ENCODE data around the gene LMCD1.

LMCD1 gene, protein sequence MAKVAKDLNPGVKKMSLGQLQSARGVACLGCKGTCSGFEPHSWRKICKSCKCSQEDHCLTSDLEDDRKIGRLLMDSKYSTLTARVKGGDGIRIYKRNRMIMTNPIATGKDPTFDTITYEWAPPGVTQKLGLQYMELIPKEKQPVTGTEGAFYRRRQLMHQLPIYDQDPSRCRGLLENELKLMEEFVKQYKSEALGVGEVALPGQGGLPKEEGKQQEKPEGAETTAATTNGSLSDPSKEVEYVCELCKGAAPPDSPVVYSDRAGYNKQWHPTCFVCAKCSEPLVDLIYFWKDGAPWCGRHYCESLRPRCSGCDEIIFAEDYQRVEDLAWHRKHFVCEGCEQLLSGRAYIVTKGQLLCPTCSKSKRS

GRCh38 chr3:8501371-8502131, at the start of gene LMCD1:
LMCD1 (plus strand) TSS chr3:8501823; CDS start chr3:8501939, 116 bp downstream.
- peak; percentile 39 for DNase-seq

DNA sequence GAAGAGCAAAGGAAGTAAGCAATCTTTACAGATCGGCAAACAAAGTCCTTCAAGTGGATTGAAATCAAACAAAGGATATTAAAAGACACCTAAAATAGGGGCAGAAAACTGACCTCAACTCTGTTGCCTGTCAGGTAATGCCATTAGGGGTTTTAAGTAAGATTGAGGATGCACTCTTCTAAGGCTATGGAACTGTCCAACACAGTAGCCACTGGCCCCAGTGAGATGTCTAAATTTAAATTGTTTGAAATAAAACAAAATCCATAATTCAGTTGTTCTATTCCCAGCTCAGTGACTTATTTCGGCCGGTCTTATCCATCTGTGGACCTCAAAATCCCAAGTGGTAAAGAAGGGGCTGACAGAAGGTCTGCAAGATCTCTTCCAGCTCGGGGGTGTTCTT, 49.5 kb upstream of the LMCD1 start:
- no peak for DNase-seq

DNA sequence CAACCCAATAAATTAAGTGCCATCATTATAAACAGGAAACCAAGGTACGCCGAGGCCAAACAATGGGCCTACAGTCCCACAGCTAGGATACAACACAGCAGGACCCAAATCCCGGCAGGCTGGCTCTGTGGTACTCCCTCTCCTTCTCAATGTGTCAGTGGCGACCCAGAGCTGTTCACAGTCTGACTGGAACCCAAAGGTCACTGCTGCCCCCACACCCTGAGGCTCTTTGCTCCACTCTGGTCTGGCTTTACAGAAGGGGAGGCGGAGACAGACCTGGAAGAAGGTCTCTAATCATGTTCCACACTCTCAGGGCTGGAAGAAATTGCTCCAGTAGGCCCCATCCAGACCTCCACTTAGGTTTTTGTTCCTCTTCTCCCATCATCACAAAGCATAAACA, 48.5 kb upstream of the LMCD1 start:
- no peak for DNase-seq

DNA sequence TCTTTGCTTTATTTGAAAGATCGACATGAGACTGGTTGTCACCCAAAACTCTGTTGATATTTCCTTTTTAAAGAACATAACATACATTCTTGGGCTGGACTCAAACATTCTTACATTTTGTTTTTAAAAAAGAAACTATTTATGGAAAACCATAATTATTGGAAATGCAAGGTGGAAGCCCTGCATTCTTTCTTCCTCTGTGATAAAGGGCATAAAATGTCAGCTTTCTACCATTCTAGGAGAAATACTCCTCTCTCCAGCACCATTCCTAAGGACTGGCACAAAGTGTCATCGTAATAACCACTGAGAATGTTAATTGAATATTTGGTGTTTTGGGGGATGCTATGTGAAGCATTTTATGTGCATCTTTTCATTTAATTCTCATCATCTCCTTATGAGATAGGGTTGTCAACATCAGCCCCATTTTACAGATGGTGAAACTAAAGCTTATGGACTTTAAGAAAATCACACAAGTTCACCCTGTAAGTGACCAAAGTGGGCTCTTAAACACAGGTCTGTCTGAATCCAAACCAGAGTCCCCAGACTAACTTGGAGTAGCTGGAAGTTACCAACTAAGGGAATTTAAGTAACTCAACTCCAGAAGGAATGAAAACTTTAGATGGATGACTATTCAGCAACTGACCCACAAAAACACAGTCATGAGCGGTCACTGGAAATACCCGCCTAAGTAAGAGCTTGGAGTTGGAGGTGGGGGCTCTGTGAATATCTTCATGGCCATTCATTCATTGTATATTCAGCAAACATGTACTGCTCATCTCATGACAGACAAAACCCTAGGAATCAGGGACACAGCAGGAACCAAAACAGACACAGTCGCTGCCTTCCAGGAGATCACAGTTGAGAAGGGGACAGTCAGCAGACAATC, 45.9 kb upstream of the LMCD1 start:
- DNase-seq = no peak

DNA sequence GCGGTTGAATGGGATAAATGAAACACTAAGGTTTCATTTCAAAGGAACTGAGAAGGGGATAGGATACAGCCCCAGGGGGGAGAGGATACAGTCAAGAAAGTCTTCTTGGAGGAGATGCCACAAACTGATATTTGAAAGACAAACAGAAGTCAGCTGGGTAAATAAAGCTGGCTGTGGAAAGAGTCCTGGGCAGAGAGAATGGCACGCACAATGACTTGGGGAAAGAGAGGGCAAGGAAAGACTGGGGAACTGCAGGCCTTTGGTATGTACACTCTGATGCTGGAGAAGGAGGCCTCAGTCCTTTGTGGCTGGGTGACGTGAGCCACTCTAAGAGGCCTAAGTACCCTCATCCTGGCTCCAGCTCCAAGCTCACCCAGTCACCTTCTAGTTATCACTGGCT, 45.2 kb upstream of the LMCD1 start:
- DNase-seq = no peak

GRCh38 chr3:8457039-8457438, 44.6 kb upstream of the LMCD1 start:
- DNase-seq = no peak

- DNase-seq = no peak
Observed at GRCh38 chr3:8458238-8458661, 43.4 kb upstream of the LMCD1 start.

DNA sequence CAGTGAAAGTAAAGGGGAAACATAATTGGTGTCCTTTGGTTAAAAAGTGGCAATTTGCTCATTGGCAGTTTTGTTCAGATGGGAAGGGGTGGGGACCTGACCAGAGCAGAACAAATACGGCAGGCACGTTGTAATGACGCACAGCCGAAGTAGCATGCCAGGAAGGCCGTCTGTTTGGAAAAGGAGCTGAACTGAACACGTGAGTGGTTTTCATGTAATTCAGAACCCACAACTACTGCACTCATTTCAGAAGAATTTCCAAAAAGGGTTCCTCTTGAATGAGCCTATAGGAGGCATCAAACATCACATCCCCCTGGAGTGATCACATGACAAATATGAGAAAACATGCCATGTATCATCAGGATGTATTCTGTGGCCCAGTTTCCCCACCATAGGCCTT, 42.9 kb upstream of the LMCD1 start:
- no peak for DNase-seq

- DNase-seq = no peak
Observed at GRCh38 chr3:8460050-8460708, 41.4 kb upstream of the LMCD1 start.

DNA sequence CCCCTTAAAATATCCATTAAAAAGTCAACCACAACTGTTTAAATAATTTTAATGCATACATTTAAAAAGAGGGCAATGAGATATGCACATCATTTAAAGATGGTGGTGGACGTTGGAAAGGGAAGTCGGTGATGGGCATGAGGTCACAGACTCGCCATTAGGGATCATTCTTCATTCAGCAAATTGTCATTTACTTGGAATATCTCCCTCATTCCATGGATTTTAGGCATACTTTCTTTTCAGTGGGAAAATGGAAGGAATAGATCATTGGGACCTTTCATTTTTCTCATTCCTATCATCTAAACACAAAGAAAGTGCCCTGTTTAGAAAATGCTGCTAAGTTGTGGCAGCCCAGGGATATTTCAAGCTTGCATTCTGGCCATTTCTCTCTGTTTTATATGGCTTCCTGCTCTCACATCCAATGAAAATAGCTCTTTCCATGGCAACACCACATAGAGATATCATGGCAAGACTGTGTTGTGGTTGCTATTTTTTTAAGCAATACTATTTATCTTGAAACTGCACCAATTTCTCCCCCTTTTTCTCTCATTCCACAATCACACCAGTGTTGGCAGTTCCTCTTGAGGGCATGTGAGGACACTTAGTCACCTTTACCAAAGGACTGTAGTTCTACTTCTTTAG, 40.7 kb upstream of the LMCD1 start:
- no peak for DNase-seq

- DNase-seq = no peak
Observed at GRCh38 chr3:8464668-8465067, 37.0 kb upstream of the LMCD1 start.

GRCh38 chr3:8466526-8466925, 35.1 kb upstream of the LMCD1 start:
- DNase-seq = no peak

DNA sequence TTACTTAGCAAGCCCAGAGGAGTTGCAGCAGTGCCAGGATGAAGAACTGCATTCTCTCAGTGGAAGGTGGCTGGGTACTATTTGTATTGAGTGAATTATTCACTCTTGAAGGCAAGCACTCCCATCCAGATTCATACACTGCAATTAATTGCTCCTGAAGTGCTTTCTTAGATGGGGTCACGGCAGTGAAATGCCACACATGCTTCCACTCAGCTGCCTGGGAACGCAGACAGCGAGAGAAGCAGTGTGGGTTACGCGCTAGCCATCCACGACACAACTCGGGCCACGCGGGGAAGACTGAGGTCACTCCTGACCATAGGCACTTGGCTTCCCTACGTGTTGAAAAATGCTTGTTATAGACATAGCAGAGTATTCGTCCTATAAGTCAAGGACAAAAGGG, 30.8 kb upstream of the LMCD1 start:
- no peak for DNase-seq

- no peak for DNase-seq
Observed at GRCh38 chr3:8472549-8472948, 29.1 kb upstream of the LMCD1 start.

DNA sequence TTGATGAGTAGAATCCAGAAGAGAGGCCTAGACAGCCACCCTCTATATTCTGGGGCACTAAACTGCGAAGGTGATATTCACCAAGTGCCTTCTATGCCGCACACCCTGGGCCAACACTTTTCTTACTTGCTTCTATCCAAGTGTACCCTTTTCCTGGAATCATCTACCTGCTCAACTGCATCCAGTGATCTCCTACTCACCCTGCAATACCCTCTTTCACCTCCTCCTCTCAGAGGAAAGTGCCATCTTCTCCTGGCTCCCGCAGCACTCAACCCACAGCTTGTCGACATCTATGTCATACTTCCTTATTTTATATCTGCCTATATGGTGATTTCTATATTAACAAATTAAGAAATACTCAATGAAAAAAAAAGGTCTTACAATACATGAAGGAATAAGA, 28.6 kb upstream of the LMCD1 start:
- no peak for DNase-seq

- no peak for DNase-seq
Observed at GRCh38 chr3:8473990-8474389, 27.6 kb upstream of the LMCD1 start.

DNA sequence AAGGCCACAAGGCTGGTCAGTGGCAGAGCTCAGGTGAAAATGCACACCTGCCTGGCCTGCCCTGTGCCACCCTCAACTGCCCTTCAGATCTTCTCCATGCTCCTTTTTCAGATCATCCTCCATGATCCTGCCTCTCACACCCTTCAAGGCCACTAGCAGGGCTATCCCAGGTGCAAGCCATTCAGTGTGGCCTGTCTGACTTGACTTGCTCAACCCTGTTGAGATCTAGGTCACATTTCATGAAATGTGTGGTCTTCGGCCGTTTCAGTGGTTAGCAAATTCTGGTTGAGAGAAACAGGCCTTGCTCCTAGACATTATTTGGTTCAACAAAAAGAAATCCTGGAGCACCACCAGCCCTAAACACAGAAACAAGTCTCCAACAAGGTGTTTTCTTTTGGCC, 26.6 kb upstream of the LMCD1 start:
- no peak for DNase-seq

DNA sequence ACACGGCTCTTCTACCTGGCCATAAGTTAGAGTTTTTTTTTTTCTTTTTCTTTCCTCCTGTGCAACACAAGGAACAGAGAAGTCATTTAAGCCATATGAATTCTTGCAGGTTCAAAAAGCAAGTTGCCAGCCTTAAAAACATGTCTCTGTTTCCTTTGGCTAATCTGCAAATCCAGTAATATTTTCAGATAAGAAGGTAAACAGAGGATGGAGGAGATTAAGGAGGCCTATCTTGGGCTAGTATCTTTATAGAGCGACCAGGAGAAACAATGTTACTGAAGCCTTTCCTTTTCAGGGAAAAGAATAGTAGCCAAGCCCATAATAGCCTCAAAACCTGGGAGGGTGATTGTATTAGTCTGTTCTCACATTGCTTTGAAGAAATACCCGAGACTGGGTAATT, 20.9 kb upstream of the LMCD1 start:
- no peak for DNase-seq

GRCh38 chr3:8481380-8481779, 20.2 kb upstream of the LMCD1 start:
- DNase-seq = no peak

DNA sequence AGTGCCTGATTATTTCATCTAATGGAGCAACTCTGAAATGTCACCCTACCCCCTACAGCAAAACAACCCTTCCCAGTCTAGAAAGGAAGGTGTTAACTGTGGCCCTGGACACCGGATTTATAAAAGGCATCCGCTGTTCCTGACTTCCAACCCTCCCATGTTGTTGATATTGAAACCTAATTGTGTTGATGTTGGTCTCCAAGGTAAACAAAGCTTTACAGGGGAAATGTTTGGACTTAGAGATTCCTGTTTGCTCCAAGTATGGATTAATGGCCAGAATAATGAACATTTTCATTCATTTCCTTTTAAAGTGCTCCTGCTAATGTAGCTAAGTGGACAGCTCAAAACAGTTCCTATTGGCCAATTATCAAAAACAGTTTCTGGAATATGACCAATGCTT, 19.4 kb upstream of the LMCD1 start:
- no peak for DNase-seq

DNA sequence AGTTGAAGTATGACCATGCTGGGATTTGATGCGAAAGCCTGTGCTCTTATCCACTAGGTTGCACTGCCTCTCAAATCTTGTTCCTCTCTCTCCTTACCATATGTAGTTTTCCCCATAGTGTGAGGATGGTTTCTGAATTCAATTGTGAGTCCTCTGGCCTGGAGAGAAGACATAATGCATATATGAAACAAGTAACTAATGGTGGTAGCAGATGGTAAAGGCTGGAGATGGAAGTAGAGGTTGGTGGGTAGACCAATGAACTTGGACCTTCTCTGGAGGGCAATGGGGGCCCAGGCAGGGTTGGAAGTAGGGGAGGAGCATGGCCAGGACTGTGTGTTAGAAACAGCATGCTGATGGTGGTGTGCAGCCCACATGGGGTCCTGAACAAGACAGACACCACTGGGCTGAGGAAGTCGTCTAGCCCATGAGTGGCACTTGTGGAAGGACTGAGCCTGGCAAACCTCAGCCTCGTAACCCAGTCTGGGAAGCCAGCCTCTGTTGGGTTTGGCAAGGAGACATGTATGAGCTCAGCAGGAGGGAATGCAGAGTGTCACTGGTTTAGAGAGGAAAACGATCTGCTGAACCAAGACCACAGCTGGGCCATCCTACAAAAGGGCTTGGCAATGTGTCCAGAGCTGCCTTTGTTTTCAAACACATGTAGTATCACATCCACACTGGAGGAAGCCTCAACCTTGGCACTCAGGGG, 18.5 kb upstream of the LMCD1 start:
- DNase-seq = no peak

Data from NCI-H1436 treated with DMSO at 0.1 percent for 48 hours (cell line).